Stimulated activated CD4-positive, alpha-beta T cell treated with anti-CD3 and anti-CD28 coated beads, Interleukin-12 subunit alpha, Interleukin-12 subunit beta, amount 100 ng/mL, for 4 hours (primary cell): ENCODE data around the gene NPAS4.
A peak's percentile ranks its signal among the peaks of the same experiment; 100 is the strongest.
"Not testable (repeated sequence)": the region's sequence is repeated elsewhere in the genome, so short reads cannot be mapped to it uniquely, and the experiment has no call there.

Experiments
- DNase-seq: peaks from one replicate; pipeline ENCODE4 v3.0.0-alpha.2; 2020

The NPAS4 gene

DNA sequence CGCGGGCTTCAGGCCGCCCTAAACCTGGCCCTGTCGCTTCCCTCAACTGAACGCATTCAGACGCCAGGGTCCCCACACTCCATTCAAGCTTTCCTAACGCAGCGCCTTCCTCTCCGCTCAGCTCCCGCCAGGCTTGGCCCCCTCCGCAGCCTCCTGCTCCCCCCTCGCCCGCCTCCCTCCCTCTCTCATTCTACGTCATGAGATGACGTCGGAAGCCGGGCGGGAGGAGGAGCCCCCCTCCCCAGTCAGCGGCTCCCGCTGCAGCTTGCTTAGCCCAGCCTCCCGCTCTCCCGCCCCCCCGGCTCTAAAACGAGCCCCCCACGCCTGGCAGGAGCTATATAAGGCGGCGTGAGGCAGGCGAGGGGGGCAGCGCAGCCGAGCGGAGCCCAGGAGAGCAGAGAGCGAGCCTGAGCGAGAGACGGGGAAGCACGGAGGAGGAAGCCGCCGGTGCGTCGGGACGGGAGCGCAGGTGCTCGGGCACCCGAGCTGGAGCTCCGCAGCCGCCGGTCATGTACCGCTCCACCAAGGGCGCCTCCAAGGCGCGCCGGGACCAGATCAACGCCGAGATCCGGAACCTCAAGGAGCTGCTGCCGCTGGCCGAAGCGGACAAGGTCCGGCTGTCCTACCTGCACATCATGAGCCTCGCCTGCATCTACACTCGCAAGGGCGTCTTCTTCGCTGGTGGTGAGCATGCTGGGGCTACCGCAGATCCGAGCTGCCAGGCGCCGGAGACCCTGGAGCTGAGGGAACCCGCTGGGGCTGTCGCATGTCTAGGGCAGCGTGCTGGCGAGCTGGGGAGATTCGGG lies at the start of gene NPAS4:
NPAS4 (plus strand) TSS at position 365 of the 806 bp plus-strand sequence; CDS start at position 510, 145 bp downstream.
- no peak for DNase-seq

DNA sequence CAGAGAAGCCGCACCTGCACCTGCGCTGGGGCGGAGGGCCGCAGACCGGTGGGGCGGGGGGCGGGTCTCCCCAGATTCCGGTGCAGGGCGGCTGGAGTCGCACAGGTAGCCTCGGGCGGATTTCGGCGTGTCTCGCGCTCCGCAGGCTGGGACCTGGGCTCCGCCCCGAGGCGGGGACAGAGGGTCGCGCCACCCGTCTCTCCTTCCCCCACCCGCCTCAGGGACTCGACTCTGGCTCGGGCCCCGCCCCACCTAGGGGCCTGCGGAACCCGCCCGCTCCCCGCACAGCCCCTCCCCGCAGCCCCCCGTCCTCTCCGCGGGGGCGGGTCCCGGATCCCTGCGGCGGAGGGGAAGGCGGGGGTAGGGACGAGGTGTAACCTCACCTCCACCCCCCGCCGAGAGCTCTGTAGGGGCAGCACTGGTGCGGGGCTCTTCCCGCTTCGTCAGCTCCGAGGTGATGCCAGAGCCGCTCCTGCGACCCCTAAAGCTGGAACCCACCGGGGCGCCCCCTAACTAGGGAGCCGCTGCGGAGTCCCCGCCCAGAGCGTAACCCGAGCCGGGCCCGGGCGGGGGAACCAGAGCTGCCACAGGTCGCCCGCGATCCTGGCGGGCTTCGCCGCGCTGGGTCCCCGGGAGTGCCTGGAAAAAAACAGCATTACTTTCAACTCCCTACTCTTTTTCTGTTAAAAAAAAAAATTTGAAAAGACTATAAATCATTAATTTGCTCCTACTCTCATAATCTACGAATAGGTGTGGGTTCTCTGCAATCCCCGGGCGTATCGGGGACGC lies 49.0 kb upstream of the NPAS4 start, which contains the start of gene SLC29A2:
SLC29A2 (minus strand) TSS at position 134 of the 789 bp plus-strand sequence. CDS start 169 bp downstream, outside the sequence.
- DNase-seq: peak; percentile 81

DNA sequence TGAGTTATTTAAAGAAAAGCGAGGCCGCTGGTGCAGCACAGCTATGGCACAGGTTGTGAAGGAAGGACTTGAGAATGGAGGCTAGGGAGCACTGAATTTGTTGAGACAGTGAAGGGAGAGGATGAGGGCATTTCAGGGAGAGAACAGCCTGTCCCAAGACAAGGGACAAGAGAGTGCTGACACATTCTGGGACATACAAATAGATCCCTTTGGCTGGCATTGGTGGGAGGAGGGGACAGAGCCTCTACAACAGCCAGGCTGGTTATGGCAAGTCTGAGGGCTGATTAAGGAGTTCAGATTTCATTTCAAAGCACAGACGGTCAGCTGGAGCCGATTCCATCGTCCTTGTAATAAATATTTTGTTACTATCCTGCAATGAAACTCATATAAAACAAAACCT lies 47.6 kb upstream of the NPAS4 start:
- DNase-seq: no peak

GRCh38 chr11:66373690-66374287 lies 47.0 kb upstream of the NPAS4 start:
- DNase-seq: not testable (repeated sequence)

DNA sequence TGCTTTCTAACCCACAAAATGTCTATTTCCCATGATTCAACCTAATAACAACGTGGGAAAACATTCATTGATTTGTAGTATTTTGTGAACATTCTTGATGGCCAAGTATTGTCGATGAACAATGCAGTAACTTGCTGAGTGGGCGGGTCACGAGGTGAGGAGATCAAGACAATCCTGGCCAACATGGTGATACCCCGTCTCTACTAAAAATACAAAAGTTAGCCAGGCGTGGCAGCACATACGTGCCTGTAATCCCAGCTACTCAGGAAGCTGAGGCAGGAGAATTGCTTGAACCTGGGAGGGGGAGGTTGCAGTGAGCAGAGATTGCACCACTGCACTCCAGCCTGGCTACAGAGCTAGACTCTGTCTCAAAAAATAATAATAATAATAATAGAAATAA lies 40.6 kb upstream of the NPAS4 start:
- not testable (repeated sequence) for DNase-seq

- not testable (repeated sequence) for DNase-seq
These were observed 36.5 kb upstream of the NPAS4 start for GRCh38 chr11:66384316-66384715.

DNA sequence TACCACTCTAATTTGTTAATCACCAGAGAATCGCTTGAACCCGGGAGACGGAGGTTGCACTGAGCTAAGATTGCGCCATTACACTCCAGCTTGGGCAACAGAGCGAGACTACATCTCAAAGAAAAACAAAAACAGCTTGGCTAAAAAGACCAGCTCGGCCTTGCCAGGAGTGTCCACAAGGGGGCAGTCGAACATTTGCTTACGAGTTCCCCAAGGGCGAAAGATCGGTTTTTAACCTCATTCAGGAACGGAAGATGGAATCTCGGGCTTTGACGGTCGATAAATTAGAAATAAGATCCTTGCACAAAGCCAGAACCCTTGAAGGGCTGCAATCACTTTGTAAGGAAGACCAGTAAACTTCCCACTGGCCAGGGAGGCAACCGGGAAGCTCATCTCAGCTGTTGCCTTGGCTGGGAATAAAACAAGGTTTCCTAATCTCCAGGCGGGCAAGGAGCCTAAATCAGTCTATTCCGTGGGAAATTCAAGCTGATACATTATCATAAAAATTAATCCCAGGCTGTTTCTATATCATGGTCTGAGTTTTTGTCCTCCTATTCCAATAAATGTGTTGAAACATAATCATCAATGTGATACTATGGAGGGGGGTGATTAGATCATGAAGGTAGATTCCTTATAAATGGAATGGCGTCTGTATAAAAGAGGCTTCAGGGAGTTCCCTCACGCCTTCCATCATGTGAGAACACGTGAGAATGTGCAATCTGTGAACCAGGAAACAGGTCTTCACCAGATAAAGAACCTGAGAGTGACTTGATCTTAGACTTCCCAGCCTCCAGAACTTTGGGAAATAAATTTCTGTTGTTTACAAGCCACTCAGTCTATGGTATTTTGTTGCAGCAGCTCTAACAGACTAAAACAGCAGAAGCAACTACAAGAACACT lies 34.4 kb upstream of the NPAS4 start:
- DNase-seq: peak; percentile 80

DNA sequence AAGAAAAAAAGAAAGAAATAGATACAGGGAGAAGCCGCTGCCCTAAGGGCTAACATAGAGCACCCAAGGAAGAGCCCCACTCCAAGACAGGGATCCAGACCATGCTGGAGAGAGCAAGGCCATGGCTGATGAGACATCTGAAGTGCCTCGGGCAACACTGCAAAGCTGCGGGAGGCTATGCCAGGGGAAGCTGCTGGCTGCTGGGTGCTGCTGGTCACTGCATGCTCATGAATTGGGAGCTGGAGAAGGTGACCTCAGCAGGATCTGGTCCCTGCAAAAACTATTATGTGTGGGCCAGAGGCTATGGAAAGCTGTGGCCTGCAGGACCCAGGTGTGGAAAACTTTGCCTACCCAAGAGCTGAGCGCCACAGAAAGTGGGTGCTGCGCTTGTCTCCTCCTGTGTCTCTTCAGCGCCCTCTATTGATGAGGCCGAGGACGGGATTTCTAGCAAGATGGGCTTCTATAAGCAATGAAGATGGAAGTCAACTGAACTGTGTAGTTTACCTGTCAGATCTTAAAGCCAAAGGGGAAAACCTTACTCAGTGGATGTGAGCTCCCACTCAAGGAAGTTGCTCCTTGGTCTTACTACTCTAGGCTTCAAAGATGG lies 32.0 kb upstream of the NPAS4 start:
- peak; percentile 57 for DNase-seq

GRCh38 chr11:66391322-66391721 lies 29.5 kb upstream of the NPAS4 start:
- DNase-seq: no peak

DNA sequence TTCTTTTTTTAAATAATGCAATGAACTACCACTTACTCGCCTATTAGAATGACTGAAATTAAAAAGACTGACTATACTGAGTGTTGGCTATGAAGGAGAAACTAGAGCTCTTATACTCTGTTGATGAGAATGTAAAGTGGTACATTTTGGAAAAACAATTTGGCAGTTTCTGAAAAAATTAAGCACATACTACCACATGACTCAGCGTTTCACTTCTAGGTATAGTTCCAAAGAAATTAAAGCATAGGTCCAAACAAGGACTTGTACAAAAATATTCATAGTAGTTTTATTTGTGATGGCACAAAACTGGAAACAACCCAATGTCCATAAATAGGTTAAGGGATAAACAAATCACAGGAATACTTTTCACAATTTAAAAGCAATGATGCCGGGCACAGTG lies 26.9 kb upstream of the NPAS4 start:
- no peak for DNase-seq

- no peak for DNase-seq
These were observed 13.2 kb upstream of the NPAS4 start for GRCh38 chr11:66407651-66408050.

DNA sequence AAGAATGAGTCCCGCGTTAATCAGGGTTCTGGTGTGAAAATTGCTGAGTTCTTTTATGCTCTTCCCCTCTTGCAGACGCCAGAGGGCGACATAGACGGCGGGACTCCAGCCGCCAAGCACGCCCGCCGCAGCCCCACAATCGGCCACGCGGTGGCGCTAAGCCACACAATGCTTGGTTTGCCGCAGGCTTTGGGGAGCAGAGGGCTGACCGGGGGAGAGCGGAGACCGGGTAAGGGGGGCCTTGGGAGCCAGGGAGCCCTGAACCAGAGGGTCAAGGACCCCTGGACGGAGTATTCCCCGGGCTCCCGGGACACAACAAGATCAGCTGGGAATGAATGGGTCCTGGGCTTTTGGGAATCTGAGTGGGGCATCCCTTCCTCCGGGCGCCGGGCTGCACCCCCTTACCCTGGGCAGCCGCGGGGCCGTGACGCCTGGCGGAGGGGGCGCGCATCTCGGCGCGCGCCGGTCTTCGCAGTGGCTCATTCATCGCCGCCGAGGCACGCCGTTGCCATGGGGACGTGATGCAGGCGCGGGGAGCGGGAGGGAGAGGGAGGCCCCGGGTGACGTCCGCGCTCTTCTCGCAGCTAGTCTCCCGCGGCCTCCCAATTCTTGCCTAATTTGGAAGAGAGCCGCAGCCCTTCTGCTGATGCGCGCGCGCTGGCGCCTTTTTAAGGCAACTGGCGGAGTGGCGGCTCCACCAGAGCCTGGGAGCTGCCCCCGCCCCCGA lies 12.2 kb upstream of the NPAS4 start:
- DNase-seq: peak; percentile 96

GRCh38 chr11:66409226-66409625 lies 11.6 kb upstream of the NPAS4 start:
- no peak for DNase-seq

DNA sequence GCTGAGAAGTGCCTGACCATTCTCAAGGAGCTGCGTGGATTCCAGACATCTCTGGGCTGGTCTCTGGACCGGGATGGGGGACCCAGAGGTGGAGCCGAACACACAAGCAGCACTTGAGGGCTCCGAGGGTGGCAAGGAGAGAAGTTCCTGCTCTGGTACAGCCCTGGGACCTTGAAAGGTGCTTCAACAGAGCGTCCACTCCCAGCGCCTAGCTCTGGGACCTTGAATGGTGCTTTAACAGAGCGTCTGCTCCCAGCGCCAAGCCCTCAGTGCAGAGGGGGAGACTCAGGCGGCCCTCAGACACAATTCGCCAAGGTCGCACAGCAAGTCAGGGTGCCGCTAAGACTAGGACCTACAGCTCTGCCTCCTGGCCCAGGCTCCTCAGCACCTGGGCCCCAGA lies 10.6 kb upstream of the NPAS4 start:
- DNase-seq: no peak

DNA sequence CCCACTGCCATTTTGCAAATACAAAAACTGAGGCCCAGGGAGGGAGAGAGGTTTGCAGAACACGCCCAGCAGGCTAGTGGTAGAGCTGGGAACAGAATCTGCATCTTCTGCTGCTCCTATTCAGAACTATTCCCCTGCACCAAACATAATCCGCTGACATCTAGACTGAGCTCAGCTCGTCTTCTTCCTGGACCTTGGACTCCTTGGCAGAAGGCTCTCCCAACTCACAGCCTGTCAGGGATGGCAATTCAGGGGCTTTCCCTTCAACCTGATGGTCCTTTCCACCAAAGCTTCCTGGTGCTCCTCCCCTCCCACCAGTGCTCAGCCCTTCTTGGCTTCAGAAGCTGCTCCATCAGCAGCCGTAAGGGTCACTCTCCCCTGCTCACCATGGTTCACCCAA lies 9.5 kb upstream of the NPAS4 start:
- no peak for DNase-seq

GRCh38 chr11:66412110-66412509 lies 8.7 kb upstream of the NPAS4 start:
- DNase-seq: no peak

DNA sequence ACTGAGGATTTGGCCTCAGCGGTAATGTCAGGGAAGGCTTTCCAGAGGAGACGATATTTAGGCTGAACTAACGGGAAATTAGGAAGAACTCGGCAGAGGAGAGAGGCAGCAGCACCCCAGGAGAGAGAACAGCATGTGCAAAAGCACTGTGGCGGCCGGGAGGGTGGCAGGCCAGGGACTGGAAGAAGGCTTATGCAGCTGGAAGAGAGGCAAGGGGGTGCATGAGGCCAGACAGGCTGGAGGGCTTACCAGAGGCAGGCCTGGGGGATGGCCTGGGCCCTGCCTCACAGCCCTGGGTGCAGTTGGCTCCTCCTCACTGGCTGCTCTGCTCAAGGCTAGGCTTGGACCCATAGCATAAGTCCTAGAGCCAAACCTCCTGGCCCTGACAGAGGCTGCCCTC lies 7.7 kb upstream of the NPAS4 start:
- no peak for DNase-seq

DNA sequence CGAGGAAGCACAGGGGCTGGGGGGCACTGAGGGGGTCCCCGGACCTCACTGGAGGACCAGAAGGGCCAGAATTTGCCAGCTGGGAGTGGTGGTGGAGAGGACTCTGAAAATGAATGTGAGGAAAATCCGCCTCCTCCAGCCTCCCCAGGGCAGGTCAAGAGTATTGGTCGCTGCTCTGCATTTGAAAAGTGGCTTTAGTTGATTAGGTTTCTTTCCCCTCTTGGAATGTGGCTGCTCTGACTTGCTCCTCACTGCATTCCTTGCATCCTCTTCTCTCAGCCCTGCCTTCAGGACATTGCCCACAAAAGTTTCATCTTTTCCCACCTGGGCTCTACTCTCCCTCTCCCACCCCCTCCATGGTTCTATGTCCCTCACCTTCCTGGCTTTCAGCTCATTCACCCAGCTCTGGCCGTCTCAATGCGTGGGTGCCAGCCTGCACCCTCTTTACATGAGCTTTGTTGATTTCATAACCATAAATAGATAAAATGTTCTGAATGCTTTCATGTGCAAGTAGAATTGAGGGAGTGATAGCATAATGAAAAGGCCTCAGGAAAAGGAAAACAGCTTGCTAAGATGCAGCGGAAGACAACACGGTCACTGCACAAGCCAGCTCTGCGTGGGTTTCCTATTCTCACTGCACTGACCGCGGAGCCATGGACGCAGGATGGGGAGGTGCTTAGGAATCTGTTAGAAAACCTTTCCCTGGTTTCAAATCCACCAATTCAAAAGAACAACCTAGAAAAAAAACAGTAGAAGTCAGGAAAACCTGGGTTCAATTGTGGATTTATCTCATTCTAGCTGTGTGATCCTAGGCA lies 6.5 kb upstream of the NPAS4 start:
- no peak for DNase-seq

GRCh38 chr11:66415423-66415822 lies 5.4 kb upstream of the NPAS4 start:
- no peak for DNase-seq

- DNase-seq: no peak
These were observed 3.8 kb upstream of the NPAS4 start for GRCh38 chr11:66417000-66417399.
